Inflammatory macrophage (primary cell): ENCODE results near the gene DPM2.

ENCODE experiments used
- DNase-seq, 2 donors: peaks; one replicate each; pipeline ENCODE4 v3.0.0-alpha.2; 2020 to 2022
- total RNA-seq, 18 experiments: gene quantifications; one replicate each; lab custom pipeline; 2026; ENCODE audit warnings: mixed read lengths in 6 of 18, inconsistent platforms in 2 of 18; lab: John Stamatoyannopoulos, UW

The DPM2 gene, protein sequence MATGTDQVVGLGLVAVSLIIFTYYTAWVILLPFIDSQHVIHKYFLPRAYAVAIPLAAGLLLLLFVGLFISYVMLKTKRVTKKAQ
- 10.7 to 30.7 (median 20.1) reads per million in 18 experiments for total RNA-seq

DNA sequence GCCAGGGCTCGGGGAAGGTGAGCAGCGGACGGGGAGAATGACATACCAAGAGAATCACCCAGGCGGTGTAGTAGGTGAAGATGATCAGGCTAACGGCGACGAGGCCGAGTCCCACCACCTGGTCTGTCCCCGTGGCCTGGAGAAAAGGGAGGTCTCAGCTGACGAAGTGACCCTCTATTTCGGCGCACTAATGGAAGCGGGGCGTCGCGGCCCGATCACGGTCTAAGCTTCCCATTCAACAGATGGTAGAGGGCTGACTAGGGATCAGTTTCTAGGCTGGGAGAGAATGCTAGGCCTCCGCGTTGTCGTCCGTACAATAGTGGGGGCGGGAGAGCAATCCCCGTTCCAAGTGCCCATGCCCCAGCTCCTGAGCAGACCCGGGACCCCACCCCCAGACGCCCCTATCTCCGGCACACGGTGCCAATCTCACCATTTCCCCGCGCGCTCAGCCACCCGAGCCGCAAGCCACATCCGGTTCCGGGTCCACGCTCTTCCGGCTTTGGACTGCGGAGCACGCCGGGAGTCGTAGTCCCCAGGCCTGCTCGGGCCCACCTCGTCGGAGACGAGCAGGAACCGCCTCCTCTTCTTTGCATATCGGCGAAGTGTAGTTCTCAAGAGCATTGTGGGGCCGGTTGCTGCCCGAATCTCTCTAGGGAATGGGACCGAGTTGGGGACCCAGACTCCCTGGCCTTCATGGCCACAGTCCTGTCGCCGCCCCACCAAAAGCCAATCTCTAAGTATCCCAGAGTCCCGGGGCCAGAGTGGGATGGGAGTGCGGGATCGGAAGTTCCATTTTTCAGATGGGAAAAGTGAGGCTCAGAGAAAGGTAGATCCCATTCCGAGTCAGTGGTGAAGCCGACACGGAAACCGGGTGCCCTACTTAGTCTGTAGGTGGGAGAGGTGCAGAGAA is at the start of gene DPM2:
DPM2 (minus strand) TSS at position 467 of the 910 bp plus-strand sequence; CDS start at position 433, 34 bp downstream.
- peak; percentile 77 to 84 for DNase-seq

DNA sequence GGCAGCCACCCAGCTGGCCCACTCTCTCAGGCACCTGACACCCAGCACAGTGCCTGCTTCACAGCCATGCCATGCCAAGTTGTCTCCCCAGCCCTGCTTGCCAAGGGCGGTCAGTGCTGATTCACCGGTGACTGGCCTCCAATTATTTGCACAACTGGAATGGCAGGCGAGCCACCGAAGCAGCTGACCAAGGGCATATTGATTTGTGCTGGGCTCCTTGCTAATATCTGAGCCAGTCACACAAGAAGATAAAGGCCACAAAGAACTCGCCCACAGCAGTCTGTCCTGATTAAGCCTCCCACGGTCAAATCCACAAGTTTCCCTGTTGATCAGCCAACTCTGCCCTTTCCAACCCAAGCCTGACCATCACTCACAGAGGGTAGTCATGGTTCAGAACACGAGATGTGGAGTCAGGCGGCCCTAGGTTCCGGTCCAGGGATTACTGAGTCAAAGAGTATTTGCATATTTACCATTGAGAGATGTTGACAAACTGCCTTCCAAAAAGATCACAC is 49.5 kb upstream of the DPM2 start:
- DNase-seq, result no peak

DNA sequence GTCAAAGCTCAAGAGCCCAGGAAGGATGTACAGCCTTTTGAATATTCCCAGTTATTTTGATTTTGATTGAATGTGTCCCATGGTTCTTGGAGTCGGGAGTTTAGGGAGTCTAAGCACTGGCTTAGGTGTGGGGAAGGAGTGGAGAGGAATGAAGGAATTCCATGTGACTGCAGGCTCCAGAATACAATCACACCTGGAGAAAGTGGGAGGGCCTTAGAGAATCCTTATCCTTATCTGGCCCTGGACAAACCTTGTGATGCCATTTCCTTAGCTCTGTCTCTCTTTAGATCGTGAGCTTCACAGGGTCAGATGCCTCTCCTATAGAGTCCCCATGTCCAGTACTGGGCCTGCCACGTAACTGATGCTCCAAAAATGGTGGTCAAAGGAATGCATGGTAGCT is 47.4 kb upstream of the DPM2 start:
- no peak for DNase-seq

DNA sequence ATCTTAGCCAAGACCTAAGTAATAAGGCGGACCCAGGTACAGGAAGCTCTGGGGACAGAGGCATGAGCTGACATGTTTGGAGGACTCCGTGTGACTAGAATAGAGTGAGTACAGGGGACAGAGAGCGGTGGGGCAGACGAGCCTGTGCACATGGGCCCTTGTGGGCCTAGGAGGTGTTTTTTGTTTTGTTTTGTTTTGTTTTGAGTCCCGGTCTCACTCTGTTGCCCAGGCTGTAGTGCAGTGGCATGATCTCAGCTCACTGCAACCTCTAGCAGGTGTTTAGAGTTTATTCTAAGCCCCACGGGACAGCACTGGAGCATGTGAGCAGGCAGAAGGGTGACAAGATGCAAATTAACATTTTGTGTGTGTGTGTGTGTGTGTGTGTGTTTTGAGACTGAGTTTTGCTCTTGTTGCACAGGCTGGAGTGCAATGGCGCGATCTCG is 46.2 kb upstream of the DPM2 start:
- no peak for DNase-seq

DNA sequence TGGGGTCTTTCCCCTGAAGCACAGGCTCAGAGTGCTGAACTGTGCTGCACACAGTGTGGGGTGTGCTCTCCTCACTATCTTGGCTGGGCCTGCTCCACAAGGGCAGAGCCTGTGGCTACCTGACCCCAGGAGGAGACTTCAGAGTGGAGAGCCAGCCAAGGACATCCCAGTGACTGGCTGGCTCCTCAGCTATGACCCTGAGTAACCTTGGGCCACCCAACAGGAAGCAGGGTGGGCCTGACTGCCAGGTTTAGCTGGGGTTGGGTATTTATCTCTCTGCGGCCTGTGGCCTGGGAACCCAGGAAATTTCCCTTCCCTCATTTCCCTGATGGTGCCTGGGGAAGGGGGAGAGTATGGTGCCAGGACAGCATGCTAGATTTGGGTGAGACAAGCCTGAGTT is 45.3 kb upstream of the DPM2 start:
- no peak for DNase-seq

DNA sequence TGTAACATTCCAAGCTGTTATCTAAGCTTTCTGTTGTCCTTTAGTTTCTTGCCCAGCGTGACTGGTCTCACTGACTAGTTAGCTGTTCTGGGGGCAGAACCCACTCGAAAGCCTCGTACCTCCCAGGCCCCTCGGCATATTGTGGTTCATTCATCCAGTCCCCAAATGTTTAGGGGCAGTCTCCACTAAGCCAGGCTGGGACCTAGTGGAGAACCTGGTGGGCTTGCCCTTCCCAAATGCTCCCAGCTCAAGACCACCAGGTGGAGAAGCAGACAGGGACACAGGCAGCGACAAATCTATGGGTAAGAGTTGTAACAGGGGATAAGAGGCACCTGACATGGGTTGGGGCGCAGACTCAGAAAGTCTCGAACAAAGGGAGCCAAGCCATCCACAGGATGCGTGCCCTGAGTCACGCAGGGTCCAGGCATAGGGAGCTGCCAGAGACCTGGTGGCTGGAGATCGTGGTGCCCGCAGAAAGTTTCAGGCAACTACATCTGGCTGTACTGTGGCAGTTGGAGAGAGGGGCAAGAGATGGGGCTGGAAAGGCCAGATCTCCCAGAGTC is 44.0 kb upstream of the DPM2 start:
- DNase-seq, result no peak

DNA sequence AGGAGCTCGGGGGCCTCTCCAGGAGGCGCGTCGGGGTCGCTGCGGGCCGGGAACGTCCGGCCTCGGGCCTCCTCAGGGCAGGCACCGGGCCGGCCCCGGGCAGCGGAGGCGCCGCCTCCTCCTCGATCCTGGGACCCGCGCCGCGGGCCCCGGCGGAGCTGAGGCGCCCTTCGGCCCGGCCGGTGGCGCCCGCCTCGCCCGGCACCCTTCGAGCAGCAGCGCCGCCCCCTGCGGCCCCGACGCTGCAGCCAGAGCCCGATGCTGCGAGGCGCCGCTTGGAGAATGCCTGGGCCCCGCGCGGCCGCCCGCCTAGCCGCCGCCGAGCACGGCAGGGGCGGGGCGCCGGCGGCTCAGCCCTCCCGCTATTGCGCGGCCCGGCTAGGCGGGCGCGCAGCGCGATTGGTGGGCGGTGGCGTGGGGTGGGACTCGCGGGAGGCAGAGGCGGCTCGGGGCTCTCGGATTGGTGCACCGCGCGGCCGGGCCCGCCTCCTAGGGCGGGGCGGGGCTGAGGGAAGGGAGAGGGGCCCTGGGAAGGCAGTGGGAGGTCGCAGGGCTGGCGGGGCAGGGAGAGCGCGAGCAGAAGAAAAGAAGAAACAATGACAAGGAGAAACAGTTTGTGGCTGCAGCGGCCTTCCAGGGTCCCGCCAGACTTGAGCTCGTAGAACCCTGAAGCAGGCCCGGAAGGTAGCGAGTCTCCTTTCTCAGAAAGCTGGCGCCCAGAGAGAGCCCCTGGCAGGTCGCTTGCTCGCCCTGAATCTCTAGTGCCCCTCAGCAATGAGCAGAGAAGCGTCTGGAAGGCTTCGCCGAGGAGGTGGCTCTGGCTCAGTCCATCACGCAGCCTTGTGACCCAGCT is 43.3 kb upstream of the DPM2 start, which contains the start of gene EEIG1:
EEIG1 (minus strand) TSS at position 284 of the 853 bp plus-strand sequence. CDS start 852 bp downstream, outside the sequence.
- DNase-seq, result peak; percentile 92 to 94

DNA sequence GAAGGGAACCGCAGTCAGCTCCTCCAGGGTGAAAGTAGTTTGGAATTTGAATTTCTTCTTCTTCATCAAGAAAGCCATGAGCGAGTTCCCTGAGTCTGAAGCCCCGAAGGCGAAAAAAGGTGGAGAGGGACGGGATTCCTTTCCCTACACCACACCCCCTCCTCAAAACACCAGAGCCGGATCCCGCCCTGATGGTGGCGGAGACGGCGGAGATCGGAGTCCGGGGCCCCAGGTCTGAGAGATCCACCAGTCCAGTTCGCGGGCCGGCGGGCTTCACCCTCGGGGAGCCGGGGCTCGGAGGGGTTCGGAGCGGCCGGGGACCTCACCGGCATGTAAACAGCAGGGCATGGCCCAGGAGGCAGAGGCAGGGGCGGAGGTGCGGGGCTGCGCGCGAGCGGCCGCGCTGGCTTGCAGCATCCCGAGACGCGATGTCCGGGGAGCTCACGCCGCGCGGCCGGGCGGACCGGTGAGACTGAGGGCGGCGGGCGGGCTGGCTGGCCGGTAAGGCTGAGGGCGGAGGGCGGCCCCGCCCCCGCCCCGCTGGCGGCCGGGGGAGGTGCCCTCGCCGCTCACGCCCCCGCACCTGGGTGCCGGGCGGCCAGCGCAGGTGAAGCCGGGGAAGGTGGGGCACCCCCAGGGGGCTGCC is 42.5 kb upstream of the DPM2 start:
- DNase-seq, result no peak

DNA sequence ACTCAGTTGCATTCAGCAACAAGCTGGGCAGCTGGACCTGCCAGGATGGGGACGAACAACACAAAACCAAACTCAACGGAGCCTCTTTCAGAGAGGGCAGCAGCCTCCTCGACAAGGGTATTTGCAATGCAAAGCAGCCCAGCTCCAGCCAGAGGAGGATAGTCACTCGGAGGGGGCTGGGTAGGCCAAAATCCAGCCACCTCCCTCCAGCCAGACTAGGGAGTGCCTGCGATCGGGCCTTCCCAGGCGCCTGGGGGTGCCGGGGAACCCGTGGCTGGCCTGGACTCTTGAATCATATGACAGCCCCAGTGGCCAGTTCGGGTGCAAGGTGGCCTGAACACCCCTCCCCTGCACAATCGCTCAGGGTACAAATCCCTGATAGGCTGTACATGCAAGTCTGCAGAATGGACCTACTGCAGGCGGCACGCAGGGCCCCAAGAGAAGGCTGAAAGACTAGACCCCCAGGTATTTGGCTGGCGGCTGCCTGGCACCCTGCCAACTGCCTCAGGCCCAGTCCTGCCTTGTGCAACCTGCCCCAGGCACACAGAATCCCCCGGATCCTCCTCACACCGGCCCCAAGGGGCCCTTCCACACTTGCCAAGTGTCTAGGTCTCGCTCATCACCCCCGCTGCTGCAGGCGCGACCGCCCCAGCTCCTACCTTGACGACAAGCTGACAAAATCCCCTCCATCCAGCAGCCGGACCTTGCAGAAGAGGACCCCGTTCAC is 41.8 kb upstream of the DPM2 start:
- no peak for DNase-seq

DNA sequence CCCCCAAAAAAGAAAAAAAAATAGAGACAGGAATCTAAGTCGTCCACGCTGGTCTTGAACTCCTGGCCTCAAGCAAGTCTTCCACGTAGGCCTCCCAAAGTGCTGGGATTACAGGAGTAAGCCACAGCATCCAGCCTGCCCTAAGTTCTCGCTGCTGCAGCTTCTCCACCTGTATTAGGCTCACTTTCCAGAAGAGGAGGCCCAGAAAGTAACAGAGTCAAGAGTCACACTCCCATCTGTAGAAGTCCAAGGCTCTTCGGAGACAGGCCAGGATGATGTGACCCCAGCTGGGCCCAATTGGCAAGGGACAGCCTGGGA is 41.3 kb upstream of the DPM2 start:
- DNase-seq, result no peak

DNA sequence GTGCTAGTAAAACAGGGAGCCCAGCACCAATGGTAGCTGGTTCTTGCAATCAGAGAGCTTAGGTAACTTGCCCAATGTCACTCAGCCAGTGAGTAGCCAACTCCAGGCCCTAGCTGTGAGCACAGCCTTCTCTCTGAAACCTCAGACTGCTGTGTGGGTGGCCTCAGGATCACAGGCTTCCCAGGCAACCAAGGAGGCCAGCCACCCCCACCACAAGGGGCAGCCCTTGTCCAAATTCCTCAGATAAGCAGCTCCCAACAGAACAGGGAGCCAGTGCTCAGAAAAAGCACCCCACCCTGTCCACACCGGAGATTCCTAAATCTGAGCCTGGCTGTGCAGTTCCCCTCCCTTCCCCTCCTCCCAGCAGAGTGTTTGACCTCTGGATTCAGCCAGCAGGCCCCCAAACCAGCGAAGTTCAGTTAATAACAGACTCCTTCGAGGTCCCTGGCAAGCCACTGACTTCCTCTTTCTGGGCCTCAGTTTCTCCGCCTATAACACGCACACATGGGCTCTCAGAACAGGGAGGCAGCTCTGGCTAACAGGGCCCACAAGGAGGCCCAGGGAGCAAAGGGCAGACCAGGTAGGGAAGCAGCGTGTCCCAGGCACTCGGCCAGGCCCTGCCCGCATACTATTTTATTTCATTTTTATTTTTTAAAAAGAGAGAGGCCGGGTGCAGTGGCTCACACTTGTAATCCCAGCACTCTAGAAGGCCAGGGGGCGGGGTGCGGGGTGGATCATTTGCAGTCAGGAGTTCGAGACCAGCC is 40.4 kb upstream of the DPM2 start:
- DNase-seq, result peak; percentile 67 to 84

DNA sequence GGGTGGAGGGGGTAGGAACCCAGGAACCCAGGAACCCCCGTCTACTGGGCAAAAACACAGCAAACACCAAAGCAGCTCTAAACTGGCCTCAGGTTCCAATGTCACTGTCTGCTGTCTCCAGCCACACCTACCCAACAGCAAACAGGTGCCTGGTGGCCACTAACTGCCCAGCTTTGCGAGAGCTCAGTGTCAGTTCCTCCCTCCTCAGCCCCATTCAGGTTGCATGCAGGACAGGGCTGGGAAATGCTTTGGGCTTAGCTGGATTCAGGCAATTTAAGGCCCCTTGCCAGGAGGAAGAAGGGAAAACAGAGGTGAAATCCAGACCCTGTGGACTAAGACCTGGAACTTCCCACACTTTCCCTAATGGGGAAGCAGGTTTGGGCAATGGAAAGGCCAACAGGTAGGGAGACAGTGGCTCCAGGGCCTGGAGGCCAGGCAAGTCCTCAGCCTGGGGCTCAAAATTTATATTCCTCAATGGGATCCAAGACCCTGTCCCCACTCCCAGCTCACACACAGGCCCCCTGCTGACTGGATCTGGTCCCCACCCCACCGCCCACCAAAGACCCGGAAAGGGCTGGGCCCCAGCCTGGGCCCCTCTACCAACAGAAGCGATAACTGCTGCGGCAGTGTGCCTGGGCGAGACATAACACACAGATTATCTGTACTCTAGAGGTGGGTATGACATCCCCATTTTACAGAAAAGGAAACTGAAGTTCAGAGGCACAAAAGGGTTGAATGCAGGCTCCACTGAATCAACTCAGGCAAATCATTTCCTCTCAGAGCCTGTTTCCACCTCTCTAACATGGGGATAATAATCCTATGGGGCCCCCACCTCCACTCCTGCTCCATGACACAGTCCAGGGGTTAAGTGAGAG is 39.6 kb upstream of the DPM2 start:
- DNase-seq, result no peak

DNA sequence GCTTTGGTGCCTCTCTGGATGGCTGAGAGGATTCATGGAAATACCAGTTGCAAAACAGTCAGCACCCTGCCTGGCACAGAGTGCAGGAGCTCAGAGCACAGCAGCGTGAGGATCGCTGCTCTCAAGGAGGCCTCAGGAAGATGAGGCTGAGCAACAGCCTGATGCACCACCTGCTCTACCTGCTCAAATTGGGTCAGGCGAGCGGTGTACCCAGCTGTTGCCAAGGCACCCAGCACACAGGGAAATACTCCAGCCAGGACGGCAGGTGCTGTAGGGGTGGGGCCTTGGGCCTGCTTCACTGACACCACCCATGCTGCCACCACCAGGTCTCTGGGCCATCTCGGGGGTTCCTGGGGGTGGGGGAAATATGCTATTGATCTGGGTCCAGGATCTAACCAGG is 38.8 kb upstream of the DPM2 start:
- DNase-seq, result no peak

DNA sequence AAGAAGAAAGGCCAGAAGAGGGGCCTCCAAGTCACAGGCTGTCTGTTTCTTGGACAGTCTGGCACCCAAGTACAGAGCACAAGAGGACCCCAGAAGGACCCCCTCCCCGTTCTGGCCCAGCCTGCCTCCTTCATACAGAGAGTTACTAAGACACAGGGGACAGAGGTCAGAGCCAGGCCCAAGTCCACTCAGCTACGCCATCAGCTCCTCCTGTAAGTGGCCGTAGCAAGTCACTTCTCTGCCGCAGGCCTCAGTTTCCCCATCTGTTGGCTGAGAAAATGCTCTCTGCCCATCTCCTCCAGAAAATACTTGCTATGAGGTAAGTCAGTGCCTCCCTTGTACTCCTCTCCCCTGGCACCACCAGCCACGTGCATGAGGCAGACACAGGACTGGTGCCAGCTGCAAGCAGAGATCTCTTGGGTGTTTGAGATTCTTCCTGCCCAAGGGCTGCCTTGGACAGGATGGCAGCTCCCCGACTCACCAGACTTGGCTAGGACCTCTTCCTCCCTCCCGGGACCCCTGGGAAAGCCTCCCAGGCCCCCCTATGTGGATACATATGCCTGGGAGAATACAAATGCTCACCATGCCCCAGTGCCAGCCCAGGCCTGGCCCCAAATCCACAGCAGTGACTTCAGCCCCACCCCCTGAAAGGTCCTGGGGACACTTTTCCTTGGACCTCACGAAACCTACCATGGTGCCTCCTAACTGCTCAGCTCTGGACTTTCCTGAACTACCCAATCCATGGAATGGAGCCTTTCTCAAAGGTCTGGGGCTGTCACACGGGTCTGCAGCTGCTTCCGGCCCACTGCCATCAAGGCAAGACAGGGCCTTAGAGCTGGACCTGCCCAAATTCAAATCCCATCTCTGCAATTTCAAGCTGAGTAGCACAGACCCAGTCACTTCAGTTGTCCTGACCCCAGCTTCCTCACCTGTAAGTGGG is 38.0 kb upstream of the DPM2 start:
- DNase-seq, result no peak

DNA sequence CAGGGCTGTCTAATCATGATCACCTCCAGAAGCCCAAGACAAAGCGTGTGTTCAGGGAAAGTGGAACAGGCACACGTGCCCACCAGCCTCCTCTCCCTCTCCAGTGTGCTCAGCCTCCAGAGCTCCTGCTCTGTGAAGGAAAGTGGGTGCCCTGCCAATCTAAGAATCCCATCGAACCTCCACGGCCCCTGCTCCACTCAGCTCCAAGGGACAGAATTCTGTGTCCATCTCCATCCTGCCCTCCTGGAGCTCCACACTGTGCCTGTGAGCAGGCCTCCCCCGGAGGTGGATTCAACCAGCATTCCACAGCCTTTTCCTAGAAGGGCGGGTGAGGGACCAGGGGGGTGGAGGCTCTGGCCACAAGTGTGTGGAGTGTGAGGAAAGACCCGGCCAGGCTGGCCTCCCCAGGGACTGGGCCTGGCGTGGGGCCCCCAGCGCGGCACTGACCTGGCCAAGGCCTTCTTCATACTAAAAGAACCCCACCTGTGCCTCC is 37.2 kb upstream of the DPM2 start:
- DNase-seq, result no peak

DNA sequence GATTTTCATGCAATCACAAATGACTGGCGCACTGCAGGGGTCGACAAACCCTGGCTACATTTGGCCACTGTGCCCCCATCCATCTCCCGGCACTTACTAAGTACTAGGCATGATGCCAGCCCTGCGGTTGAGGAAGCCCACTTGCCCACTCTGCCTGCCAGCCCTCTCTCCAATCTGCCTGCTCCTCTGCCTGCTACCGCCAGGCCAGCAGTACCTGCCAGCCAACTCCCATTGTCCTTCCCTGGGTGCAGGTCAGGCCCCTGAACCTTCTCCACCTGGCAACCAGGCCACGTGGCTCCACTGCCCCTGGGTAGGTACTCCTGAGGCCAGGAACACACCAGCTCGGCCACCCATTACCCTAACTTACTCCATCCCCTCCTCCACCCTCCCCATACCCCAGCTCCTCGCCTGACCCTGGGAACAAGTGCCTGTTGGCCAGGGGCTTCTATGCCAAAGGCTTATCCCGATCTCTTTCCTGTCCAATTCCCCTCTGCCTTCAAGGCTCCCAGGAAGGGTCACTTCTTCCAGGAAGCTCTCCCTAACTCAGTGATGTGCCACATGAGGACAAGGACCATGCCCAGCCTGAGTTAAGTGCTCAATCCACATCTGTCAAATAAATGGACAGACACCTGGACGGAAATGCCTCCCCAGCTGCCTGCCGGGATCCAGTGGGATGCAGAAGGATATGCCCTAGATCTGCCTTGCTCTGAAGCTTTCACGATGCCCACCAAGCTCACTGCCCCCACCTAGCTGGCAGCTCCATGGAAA is 36.5 kb upstream of the DPM2 start:
- no peak for DNase-seq
